Omental fat pad (tissue), 4 donors: ENCODE measurements around the gene PPM1A. TPM values are rescaled to one million over a fixed set of nuclear protein-coding genes. Genes with fewer than 3 reads are reported as not detected.

Experiments
- ATAC-seq: fragments of 150-250 bp; one replicate; pipeline ENCODE4 v1.9.1; 2016; ENCODE audit warnings: mild to moderate bottlenecking, moderate library complexity; ENCODE audit not compliant: low FRiP score
- DNase-seq: peaks from one replicate; pipeline ENCODE4 v3.0.0-alpha.2; 2019; ENCODE audit warnings: low spot score
- total RNA-seq, 4 donors: library from RNA; depleted of rRNA; stranded (reverse); fragments of >200 nt; gene quantifications; one replicate each; pipeline ENCODE4 v1.1.0, GENCODE V29; 2016
- TF ChIP-seq, protein P1 (sequence below), 3 donors: fragments of 450-650 bp; IDR thresholded peaks; one replicate each; pipeline ENCODE4 v1.5.1; 2016 to 2017; ENCODE audit warnings: antibody characterized with exemption in 3 of 3, mild to moderate bottlenecking in 3 of 3, moderate library complexity in 2 of 3

Gene PPM1A
- total RNA-seq, 4 donors from 2014 or later = 37.2 to 53.8 (median 38.9) TPM

DNA sequence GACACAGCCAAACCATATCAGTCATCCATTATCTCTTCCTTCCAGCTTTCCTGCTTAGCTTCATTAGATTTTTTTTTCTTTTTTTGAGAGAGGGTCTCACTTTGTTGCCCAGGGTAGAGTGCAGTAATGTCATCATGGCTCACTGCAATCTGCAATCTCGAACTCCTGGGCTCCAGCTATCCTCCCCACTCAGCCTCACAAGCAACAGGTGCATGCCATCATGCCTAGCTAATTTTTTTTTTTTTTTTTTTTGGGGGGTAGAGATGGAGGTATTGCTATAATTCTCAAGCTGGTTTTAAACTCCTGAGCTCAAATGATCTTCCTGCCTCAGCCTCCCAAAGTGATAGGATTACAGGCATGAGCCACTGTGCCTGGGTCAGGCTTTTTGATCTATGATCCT lies 38.3 kb upstream of the PPM1A start:
- DNase-seq = no peak
- no peak for ATAC-seq
- TF ChIP-seq, protein P1, sequence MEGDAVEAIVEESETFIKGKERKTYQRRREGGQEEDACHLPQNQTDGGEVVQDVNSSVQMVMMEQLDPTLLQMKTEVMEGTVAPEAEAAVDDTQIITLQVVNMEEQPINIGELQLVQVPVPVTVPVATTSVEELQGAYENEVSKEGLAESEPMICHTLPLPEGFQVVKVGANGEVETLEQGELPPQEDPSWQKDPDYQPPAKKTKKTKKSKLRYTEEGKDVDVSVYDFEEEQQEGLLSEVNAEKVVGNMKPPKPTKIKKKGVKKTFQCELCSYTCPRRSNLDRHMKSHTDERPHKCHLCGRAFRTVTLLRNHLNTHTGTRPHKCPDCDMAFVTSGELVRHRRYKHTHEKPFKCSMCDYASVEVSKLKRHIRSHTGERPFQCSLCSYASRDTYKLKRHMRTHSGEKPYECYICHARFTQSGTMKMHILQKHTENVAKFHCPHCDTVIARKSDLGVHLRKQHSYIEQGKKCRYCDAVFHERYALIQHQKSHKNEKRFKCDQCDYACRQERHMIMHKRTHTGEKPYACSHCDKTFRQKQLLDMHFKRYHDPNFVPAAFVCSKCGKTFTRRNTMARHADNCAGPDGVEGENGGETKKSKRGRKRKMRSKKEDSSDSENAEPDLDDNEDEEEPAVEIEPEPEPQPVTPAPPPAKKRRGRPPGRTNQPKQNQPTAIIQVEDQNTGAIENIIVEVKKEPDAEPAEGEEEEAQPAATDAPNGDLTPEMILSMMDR (IDR thresholded peaks at IDR 0.05) = no peak

DNA sequence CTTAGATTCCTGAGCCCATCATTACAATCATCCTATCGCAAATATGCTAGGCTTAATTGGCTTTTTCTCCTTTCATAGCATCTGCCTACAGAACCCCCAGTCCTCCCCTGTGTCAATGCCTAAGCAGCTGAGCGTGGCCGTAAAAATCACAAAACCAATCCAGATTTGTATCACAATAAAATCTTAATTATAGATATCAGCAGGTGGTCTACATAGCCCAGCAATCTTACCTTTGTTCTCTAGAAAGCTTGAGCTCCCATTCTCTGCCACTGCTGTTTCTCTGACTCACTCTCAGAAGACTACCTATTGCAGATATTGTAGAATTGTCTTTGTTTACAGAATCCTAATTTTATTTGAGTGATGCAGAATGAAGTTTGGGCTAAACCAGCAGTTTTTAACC lies 37.9 kb upstream of the PPM1A start:
- TF ChIP-seq, protein P1 (IDR thresholded peaks at IDR 0.05) = no peak
- DNase-seq (no peak), ATAC-seq (no peak)

DNA sequence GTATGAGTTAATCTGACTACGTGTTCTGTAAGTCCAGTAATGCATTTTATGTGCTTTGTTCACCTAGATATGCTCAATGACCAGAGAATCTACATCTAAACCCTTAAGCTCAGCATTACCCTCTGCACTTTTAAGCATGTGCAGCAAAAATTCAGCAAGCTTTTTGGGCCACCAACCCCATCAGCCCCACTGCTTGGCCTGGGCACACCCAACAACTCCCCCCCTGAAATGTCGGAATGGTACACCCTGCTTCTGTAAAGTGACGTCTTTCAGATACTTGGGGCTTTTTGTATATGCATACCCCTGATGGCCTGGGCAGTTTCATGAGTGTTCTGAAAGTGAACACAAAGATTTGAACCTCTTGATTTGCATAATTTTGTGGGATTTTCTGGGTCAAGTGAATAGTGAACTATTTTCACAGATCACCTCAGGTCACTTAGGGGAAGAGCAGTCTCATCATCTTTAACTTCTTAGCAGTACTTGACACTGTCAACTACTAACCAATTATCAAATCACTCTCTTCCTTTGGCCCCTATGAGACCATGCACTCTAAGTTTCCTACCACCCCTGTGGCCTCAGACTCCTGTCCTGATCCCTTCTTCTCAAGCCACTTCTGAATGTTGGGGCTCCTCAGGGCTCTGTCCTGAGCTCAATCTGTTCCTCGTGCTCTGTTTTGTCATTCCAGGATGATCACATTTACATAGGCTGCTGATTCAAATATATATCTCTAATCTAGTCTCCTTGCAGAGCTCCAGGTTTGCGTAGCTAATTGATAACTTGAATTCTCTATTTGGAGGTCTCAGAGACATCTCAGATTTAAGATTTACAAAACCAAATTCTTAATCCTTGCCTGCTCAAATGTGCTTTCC lies 36.3 kb upstream of the PPM1A start:
- TF ChIP-seq, protein P1 (IDR thresholded peaks at IDR 0.05) = no peak
- ATAC-seq (no peak), DNase-seq (no peak)

DNA sequence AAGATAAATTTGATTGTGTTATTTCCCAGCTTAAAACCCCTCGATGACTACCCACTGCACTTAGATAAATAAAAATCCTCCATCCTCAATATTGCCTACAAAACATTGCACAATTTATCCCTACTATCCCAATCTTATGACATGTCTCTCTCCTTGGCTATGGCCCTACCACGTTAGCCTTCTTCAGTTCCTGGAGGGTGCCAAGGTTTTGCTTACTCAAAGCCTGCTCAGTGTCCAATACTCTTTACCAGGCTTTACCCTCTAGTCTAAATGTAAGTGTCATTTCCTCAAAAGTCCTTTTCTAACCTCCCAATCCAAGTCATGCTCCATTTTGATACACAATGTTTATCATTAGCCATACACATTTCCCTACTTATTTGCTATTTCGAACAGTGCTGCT lies 35.0 kb upstream of the PPM1A start:
- ATAC-seq (no peak), DNase-seq (no peak)
- TF ChIP-seq, protein P1 (IDR thresholded peaks at IDR 0.05) = no peak

DNA sequence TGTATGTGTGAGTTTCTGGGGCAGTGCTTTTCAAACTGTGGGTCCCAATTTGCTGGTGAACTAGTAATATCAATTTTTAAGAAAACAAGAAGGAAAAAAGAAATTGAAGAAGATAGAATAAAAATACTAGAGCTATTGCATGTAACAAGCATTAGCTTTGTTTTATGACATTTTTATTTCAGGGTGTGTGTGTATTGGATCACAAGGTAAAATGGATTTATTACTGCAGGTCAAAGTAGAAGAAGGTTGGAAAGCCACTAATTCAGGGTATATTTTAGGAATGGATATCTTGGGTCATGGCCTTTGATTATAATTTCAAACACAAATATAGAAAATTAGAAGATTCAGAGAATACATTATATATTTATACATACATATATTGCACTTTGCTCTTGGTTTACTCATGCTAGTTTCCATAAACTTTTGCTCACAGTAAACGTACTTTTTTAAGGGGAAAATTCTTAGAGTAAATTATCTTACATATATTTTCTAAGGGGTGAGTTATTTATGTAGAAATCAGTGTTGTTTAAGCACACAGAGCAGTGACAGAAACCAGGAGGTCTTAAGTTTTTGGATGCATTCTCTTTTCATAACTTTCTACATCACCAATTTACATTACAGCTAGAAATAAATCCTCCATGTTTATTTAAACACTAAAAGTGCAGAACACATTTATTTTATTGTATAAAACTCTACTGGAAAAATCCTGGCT lies 34.5 kb upstream of the PPM1A start:
- DNase-seq (no peak), ATAC-seq (no peak)
- TF ChIP-seq, protein P1 (IDR thresholded peaks at IDR 0.05) = no peak

DNA sequence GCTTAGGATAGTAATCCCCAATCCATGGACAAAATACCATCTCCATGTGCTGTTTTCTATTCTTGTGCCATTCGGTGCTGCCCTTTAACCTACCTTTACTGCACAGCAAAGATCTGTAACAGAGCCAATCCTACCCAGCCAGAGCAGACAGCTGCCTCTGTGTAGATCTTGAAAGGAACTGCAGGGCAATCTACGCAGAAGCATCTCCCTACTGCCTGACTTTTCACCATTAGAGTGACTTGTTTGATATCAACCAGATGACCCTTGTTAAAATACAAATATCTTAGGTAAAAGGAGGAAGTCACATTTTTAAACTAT lies 33.9 kb upstream of the PPM1A start:
- TF ChIP-seq, protein P1 (IDR thresholded peaks at IDR 0.05) = no peak
- ATAC-seq (no peak), DNase-seq (no peak)
